Measurements from ENCODE around the gene REXO4.
A peak's percentile ranks its signal among the peaks of the same experiment; 100 is the strongest.

The REXO4 gene

DNA sequence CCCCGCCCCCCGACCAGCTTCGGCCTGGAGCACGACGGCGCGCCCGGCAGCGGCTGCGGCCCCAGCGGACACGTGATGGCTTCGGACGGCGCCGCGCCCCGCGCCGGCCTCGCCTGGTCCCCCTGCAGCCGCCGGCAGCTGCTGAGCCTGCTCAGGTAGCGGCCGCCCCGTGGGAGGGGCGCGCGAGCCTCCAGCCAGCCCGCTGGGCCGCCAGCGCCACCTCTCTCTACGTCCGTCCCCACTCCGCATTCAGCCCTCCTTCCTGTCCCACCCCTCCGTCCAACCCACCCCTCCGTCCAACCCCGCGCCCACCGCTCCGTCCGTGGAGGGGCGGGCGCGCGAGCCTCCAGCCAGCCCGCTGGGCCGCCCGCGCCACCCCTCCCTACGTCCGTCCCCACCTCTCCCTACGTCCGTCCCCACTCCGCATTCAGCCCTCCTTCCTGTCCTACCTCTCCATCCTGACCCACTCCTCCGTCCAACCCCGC lies 10.8 kb upstream of the REXO4 start:
- H3K4me3 ChIP-seq (ENCODE audit: low read depth, low read length): peak overlapping the region; percentile 8; the same call in 1 of the 2 replicates
- TF ChIP-seq, protein P1, sequence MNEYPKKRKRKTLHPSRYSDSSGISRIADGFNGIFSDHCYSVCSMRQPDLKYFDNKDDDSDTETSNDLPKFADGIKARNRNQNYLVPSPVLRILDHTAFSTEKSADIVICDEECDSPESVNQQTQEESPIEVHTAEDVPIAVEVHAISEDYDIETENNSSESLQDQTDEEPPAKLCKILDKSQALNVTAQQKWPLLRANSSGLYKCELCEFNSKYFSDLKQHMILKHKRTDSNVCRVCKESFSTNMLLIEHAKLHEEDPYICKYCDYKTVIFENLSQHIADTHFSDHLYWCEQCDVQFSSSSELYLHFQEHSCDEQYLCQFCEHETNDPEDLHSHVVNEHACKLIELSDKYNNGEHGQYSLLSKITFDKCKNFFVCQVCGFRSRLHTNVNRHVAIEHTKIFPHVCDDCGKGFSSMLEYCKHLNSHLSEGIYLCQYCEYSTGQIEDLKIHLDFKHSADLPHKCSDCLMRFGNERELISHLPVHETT (tag by site-specific recombination; IDR thresholded peaks at IDR 0.05): no peak
- TF ChIP-seq ZNF391 (tag by site-specific recombination; IDR thresholded peaks at IDR 0.05; ENCODE audit: borderline replicate concordance, low read depth): no peak
- no peak for TF ChIP-seq ZNF776 (tag by site-specific recombination; IDR thresholded peaks at IDR 0.05; ENCODE audit: borderline replicate concordance)
- TF ChIP-seq ZNF707 (tag by site-specific recombination; IDR thresholded peaks at IDR 0.05): no peak
- TF ChIP-seq ZNF37A (tag by site-specific recombination; IDR thresholded peaks at IDR 0.05): no peak
- TF ChIP-seq ZNF660 (tag by site-specific recombination; IDR thresholded peaks at IDR 0.05): no peak
- TF ChIP-seq ZNF658 (tag by site-specific recombination; IDR thresholded peaks at IDR 0.05): no peak
- TF ChIP-seq PRDM10 (tag by site-specific recombination; IDR thresholded peaks at IDR 0.05): no peak
- TF ChIP-seq, protein P2, sequence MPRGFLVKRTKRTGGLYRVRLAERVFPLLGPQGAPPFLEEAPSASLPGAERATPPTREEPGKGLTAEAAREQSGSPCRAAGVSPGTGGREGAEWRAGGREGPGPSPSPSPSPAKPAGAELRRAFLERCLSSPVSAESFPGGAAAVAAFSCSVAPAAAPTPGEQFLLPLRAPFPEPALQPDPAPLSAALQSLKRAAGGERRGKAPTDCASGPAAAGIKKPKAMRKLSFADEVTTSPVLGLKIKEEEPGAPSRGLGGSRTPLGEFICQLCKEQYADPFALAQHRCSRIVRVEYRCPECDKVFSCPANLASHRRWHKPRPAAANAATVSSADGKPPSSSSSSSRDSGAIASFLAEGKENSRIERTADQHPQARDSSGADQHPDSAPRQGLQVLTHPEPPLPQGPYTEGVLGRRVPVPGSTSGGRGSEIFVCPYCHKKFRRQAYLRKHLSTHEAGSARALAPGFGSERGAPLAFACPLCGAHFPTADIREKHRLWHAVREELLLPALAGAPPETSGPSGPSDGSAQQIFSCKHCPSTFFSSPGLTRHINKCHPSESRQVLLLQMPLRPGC (tag by site-specific recombination; IDR thresholded peaks at IDR 0.05): no peak
- no peak for TF ChIP-seq ZNF596 (tag by site-specific recombination; IDR thresholded peaks at IDR 0.05)
- TF ChIP-seq ZNF16 (tag by site-specific recombination; IDR thresholded peaks at IDR 0.05; ENCODE audit: low read depth): no peak
- peaks cover 0 to 16% of the 10 kb centered on the region in 2 experiments; a peak in 1 of 3 replicates for H3K36me3 ChIP-seq (ENCODE audit: control insufficient read depth in 2 of 2, insufficient read depth in 1 of 2, low read length in 2 of 2)
- 0 out of 2 replicates have a peak, but pooled peaks cover 3% of the 10 kb centered on the region for H3K4me1 ChIP-seq (ENCODE audit: control insufficient read depth, insufficient read depth, low read length)
- ChIA-PET POLR2A (interaction anchor here (1.0 to 1.5 kb wide), 5 partner anchors 11 to 31 kb away, joined by 3 to 5 read pairs (median 4); partner anchors contain the start of genes CACFD1 and REXO4), CTCF (interaction anchor here (0.5 to 1.3 kb wide), 4 partner anchors 10 to 315 kb away, joined by 3 to 8 read pairs (median 3); partner anchors contain the start of gene REXO4)
- H3K9me3 ChIP-seq (ENCODE audit: control insufficient read depth, insufficient read depth, low read depth, low read length): no peaks in the 10 kb centered on the region
- no peak overlapping the region for H3K27ac ChIP-seq (ENCODE audit: extremely low read depth, low read depth, low read length)

GRCh38 chr9:133427658-133428348 lies 10.0 kb upstream of the REXO4 start:
- peaks cover 0 to 16% of the 10 kb centered on the region in 2 experiments; a peak in 1 of 3 replicates for H3K36me3 ChIP-seq (ENCODE audit: control insufficient read depth in 2 of 2, insufficient read depth in 1 of 2, low read length in 2 of 2)
- no peak overlapping the region for H3K27ac ChIP-seq (ENCODE audit: extremely low read depth, low read depth, low read length)
- H3K4me1 ChIP-seq (ENCODE audit: control insufficient read depth, insufficient read depth, low read length): 0 out of 2 replicates have a peak, but pooled peaks cover 3% of the 10 kb centered on the region
- H3K4me3 ChIP-seq (ENCODE audit: low read depth, low read length): no peak overlapping the region
- CTCF ChIA-PET: interaction anchor here (0.5 to 1.3 kb wide), 5 partner anchors 11 to 314 kb away, joined by 3 to 8 read pairs (median 3); partner anchors contain the start of gene REXO4
- TF ChIP-seq ZNF426 (tag by site-specific recombination; IDR thresholded peaks at IDR 0.05): no peak
- TF ChIP-seq, protein P3, sequence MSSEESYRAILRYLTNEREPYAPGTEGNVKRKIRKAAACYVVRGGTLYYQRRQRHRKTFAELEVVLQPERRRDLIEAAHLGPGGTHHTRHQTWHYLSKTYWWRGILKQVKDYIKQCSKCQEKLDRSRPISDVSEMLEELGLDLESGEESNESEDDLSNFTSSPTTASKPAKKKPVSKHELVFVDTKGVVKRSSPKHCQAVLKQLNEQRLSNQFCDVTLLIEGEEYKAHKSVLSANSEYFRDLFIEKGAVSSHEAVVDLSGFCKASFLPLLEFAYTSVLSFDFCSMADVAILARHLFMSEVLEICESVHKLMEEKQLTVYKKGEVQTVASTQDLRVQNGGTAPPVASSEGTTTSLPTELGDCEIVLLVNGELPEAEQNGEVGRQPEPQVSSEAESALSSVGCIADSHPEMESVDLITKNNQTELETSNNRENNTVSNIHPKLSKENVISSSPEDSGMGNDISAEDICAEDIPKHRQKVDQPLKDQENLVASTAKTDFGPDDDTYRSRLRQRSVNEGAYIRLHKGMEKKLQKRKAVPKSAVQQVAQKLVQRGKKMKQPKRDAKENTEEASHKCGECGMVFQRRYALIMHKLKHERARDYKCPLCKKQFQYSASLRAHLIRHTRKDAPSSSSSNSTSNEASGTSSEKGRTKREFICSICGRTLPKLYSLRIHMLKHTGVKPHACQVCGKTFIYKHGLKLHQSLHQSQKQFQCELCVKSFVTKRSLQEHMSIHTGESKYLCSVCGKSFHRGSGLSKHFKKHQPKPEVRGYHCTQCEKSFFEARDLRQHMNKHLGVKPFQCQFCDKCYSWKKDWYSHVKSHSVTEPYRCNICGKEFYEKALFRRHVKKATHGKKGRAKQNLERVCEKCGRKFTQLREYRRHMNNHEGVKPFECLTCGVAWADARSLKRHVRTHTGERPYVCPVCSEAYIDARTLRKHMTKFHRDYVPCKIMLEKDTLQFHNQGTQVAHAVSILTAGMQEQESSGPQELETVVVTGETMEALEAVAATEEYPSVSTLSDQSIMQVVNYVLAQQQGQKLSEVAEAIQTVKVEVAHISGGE (tag by site-specific recombination; conservative IDR thresholded peaks at IDR 0.05; ENCODE audit: low read depth): no peak
- no peak for TF ChIP-seq MYNN (tag by site-specific recombination; IDR thresholded peaks at IDR 0.05; ENCODE audit: borderline replicate concordance)
- TF ChIP-seq ZNF394 (tag by site-specific recombination; IDR thresholded peaks at IDR 0.05; ENCODE audit: borderline replicate concordance): no peak
- no peak for TF ChIP-seq SP7 (tag by site-specific recombination; IDR thresholded peaks at IDR 0.05)
- TF ChIP-seq ZNF677 (tag by site-specific recombination; IDR thresholded peaks at IDR 0.05): no peak
- TF ChIP-seq ZNF391 (tag by site-specific recombination; IDR thresholded peaks at IDR 0.05; ENCODE audit: borderline replicate concordance, low read depth): no peak
- no peak for TF ChIP-seq ZNF146 (tag by site-specific recombination; IDR thresholded peaks at IDR 0.05)
- TF ChIP-seq ZNF626 (tag by site-specific recombination; IDR thresholded peaks at IDR 0.05): no peak
- POLR2A ChIA-PET: interaction anchor here (1.0 to 1.5 kb wide), 5 partner anchors 10 to 32 kb away, joined by 3 to 5 read pairs (median 4); partner anchors contain the start of genes CACFD1 and REXO4
- no peaks in the 10 kb centered on the region for H3K9me3 ChIP-seq (ENCODE audit: control insufficient read depth, insufficient read depth, low read depth, low read length)

Measured in HEK293 (cell line).